ENCODE data around the gene SPTLC2. TPM values are rescaled to one million over a fixed set of nuclear protein-coding genes. Genes with fewer than 3 reads are reported as not detected.
A peak's percentile ranks its signal among the peaks of the same experiment; 100 is the strongest.

SPTLC2 gene
- total RNA-seq, 1 donor from 2014 or later = 63.6 TPM

GRCh38 chr14:77657280-77657679 lies 40.8 kb upstream of the SPTLC2 start:
- H3K27ac Mint-ChIP-seq (ENCODE audit: unreplicated experiment) = peak overlapping the region; percentile 80
- no peaks in the 10 kb centered on the region for H3K36me3 Mint-ChIP-seq (ENCODE audit: low read depth, unreplicated experiment)
- DNase-seq (ENCODE audit: low spot score) = peak; percentile 16
- H3K9me3 Mint-ChIP-seq (ENCODE audit: unreplicated experiment) = no peaks in the 10 kb centered on the region
- H3K27me3 Mint-ChIP-seq (ENCODE audit: unreplicated experiment) = peaks cover 8% of the 10 kb centered on the region
- H3K4me1 Mint-ChIP-seq (ENCODE audit: unreplicated experiment) = peaks cover 33% of the 10 kb centered on the region
- TF ChIP-seq CTCF (IDR thresholded peaks at IDR 0.05; ENCODE audit: unreplicated experiment) = no peak
- no peak overlapping the region for H3K4me3 Mint-ChIP-seq (ENCODE audit: unreplicated experiment)

DNA sequence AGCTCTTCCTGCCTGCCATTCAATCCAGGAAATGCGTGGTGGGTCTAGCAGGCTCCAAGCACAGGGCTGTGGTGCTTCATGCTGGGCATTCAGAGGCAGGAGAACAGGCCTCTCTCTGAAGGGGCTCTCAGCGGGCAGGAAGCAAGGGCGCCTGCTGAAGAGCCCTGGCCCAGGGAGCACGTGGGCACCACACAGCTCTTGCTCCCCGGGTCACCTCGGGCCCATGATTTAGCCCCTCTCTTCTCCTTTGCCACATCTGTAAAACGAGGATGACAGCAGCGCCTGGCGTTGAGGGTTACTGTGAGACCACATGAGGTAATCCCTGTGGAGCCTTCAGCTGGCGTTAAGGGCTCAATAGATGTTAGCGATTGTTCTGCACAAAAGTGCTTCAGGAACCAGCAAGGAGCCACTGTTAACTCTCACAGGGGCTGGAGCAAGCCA lies 37.6 kb upstream of the SPTLC2 start:
- peak overlapping the region; percentile 76 for H3K27ac Mint-ChIP-seq (ENCODE audit: unreplicated experiment)
- no peak for TF ChIP-seq CTCF (IDR thresholded peaks at IDR 0.05; ENCODE audit: unreplicated experiment)
- DNase-seq (ENCODE audit: low spot score) = no peak
- no peak overlapping the region for H3K4me3 Mint-ChIP-seq (ENCODE audit: unreplicated experiment)
- peaks cover 30% of the 10 kb centered on the region for H3K4me1 Mint-ChIP-seq (ENCODE audit: unreplicated experiment)
- H3K9me3 Mint-ChIP-seq (ENCODE audit: unreplicated experiment) = no peaks in the 10 kb centered on the region
- no peaks in the 10 kb centered on the region for H3K36me3 Mint-ChIP-seq (ENCODE audit: low read depth, unreplicated experiment)
- peaks cover 5% of the 10 kb centered on the region for H3K27me3 Mint-ChIP-seq (ENCODE audit: unreplicated experiment)

DNA sequence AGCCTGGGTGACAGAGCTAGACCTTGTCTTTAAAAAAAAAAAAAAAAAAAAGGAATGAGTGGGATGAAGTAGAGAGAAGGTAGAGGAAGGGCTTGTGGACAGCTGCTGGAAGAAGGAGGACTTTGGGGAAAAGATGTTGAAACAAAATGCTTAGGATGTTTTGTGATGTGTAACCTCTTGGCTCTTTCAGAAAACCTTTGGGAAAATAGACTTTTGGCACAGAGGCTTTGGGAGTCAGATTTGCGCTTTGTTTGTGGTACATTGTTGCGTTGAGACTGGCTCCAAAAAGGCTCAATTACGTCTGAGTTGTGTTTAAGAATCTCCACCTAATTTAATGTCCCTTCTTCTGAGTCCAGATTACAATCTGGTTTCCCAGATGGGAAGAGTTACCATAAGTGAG lies 32.9 kb upstream of the SPTLC2 start:
- peaks cover 3% of the 10 kb centered on the region for H3K27me3 Mint-ChIP-seq (ENCODE audit: unreplicated experiment)
- no peak for DNase-seq (ENCODE audit: low spot score)
- H3K9me3 Mint-ChIP-seq (ENCODE audit: unreplicated experiment) = no peaks in the 10 kb centered on the region
- TF ChIP-seq CTCF (IDR thresholded peaks at IDR 0.05; ENCODE audit: unreplicated experiment) = no peak
- no peak overlapping the region for H3K27ac Mint-ChIP-seq (ENCODE audit: unreplicated experiment)
- peaks cover 10% of the 10 kb centered on the region for H3K4me1 Mint-ChIP-seq (ENCODE audit: unreplicated experiment)
- H3K36me3 Mint-ChIP-seq (ENCODE audit: low read depth, unreplicated experiment) = no peaks in the 10 kb centered on the region
- H3K4me3 Mint-ChIP-seq (ENCODE audit: unreplicated experiment) = no peak overlapping the region

- no peak for TF ChIP-seq CTCF (IDR thresholded peaks at IDR 0.05; ENCODE audit: unreplicated experiment)
- Mint-ChIP-seq H3K4me3 (ENCODE audit: unreplicated experiment) (no peak overlapping the region), H3K4me1 (ENCODE audit: unreplicated experiment) (peaks cover 3% of the 10 kb centered on the region), H3K27ac (ENCODE audit: unreplicated experiment) (no peak overlapping the region), H3K36me3 (ENCODE audit: low read depth, unreplicated experiment) (no peaks in the 10 kb centered on the region), H3K9me3 (ENCODE audit: unreplicated experiment) (no peaks in the 10 kb centered on the region), H3K27me3 (ENCODE audit: unreplicated experiment) (no peaks in the 10 kb centered on the region)
- no peak for DNase-seq (ENCODE audit: low spot score)
Measured at GRCh38 chr14:77648520-77649200, 32.2 kb upstream of the SPTLC2 start.

- Mint-ChIP-seq H3K27me3 (ENCODE audit: unreplicated experiment) (no peaks in the 10 kb centered on the region), H3K9me3 (ENCODE audit: unreplicated experiment) (no peaks in the 10 kb centered on the region), H3K27ac (ENCODE audit: unreplicated experiment) (no peak overlapping the region), H3K36me3 (ENCODE audit: low read depth, unreplicated experiment) (no peaks in the 10 kb centered on the region), H3K4me1 (ENCODE audit: unreplicated experiment) (no peaks in the 10 kb centered on the region), H3K4me3 (ENCODE audit: unreplicated experiment) (no peak overlapping the region)
- TF ChIP-seq CTCF (IDR thresholded peaks at IDR 0.05; ENCODE audit: unreplicated experiment) = no peak
- DNase-seq (ENCODE audit: low spot score) = no peak
Measured at GRCh38 chr14:77647853-77648252, 31.4 kb upstream of the SPTLC2 start.
